Calu3 (cell line): ENCODE measurements around the gene GAS7. TPM values are rescaled to one million over a fixed set of nuclear protein-coding genes. Genes with fewer than 3 reads are reported as not detected.

Experiments used
- BruUV-seq: library from RNA; stranded (reverse); fragments of 400-500 nt; replicated peaks from 2 replicates; lab custom pipeline; 2021; lab: Mats Ljungman, UMichigan
- CTCF ChIA-PET: fragments of 300-600 bp; sonication (Branson Sonifier 250); formaldehyde crosslinking; loops from one replicate; lab custom pipeline; 2022; ENCODE audit warnings: antibody characterized with exemption; lab: Charles Lee
- DNase-seq: peaks from one replicate; pipeline ENCODE4 v3.0.0; 2022
- H3K27ac Mint-ChIP-seq: one replicate; pipeline ENCODE4 v1.8.0; 2022; ENCODE audit warnings: mixed read lengths; ENCODE audit not compliant: unreplicated experiment
- H3K27me3 Mint-ChIP-seq: one replicate; pipeline ENCODE4 v1.8.0; 2022; ENCODE audit warnings: mixed read lengths; ENCODE audit not compliant: unreplicated experiment
- H3K36me3 Mint-ChIP-seq: one replicate; pipeline ENCODE4 v1.8.0; 2022; ENCODE audit warnings: mild to moderate bottlenecking, moderate library complexity, mixed read lengths; ENCODE audit not compliant: insufficient read depth, unreplicated experiment
- H3K4me1 Mint-ChIP-seq: one replicate; pipeline ENCODE4 v1.8.0; 2022; ENCODE audit warnings: mild to moderate bottlenecking, low read depth, mixed read lengths; ENCODE audit not compliant: unreplicated experiment
- H3K4me3 Mint-ChIP-seq: one replicate; pipeline ENCODE4 v1.8.0; 2022; ENCODE audit warnings: mild to moderate bottlenecking, low read depth, moderate library complexity, mixed read lengths; ENCODE audit not compliant: unreplicated experiment
- H3K9me3 Mint-ChIP-seq: one replicate; pipeline ENCODE4 v1.8.0; 2022; ENCODE audit warnings: low read depth, mixed read lengths; ENCODE audit not compliant: unreplicated experiment
- CTCF ChIP-seq: fragments of 200-600 bp; IDR thresholded peaks from one replicate; pipeline ENCODE4 v1.8.0; 2022; ENCODE audit warnings: antibody characterized with exemption; ENCODE audit not compliant: unreplicated experiment
- intact Hi-C: fragments of 100-400 bp; cut with micrococcal nuclease; formaldehyde crosslinking; loops from one replicate; pipeline ENCODE4 v1.10.0; 2022; ENCODE audit not compliant: unreplicated experiment
- total RNA-seq: library from RNA; stranded (reverse); gene quantifications from 2 replicates; pipeline ENCODE4 v1.2.3, GENCODE V29; 2022

The GAS7 gene
- total RNA-seq, 1 experiment from 2014 or later: 0.42 TPM

GRCh38 chr17:10001306-10001873, 197.0 kb downstream of the GAS7 start:
- no TSS peak for BruUV-seq
- intact Hi-C loops: no loop called here
- Mint-ChIP-seq H3K36me3 (no peaks in the 10 kb centered on the region), H3K4me1 (no peaks in the 10 kb centered on the region), H3K4me3 (no peak overlapping the region), H3K27me3 (peaks cover 24% of the 10 kb centered on the region), H3K9me3 (peaks cover 3% of the 10 kb centered on the region), H3K27ac (no peak overlapping the region)
- CTCF ChIA-PET: no interaction called here
- no peak for DNase-seq
- no peak for TF ChIP-seq CTCF

- peaks cover 24% of the 10 kb centered on the region for H3K27me3 Mint-ChIP-seq
- H3K4me3 Mint-ChIP-seq: no peak overlapping the region
- no peak overlapping the region for H3K27ac Mint-ChIP-seq
- peaks cover 3% of the 10 kb centered on the region for H3K9me3 Mint-ChIP-seq
- no peak for TF ChIP-seq CTCF
- no peak for DNase-seq
- no peaks in the 10 kb centered on the region for H3K36me3 Mint-ChIP-seq
- no peaks in the 10 kb centered on the region for H3K4me1 Mint-ChIP-seq
- intact Hi-C loops: no loop called here
- BruUV-seq: no TSS peak
- CTCF ChIA-PET: no interaction called here
These were observed 198.3 kb downstream of the GAS7 start for GRCh38 chr17:9999919-10000695.

- intact Hi-C loops: no loop called here
- CTCF ChIA-PET: no interaction called here
- DNase-seq: no peak
- BruUV-seq: no TSS peak
- Mint-ChIP-seq H3K4me1 (no peaks in the 10 kb centered on the region), H3K36me3 (no peaks in the 10 kb centered on the region), H3K4me3 (no peak overlapping the region), H3K9me3 (peaks cover 3% of the 10 kb centered on the region), H3K27ac (no peak overlapping the region), H3K27me3 (peaks cover 24% of the 10 kb centered on the region)
- no peak for TF ChIP-seq CTCF
These were observed 200.3 kb downstream of the GAS7 start for GRCh38 chr17:9998060-9998459.

- DNase-seq: no peak
- intact Hi-C loops: no loop called here
- peaks cover 3% of the 10 kb centered on the region for H3K9me3 Mint-ChIP-seq
- BruUV-seq: no TSS peak
- H3K27ac Mint-ChIP-seq: no peak overlapping the region
- CTCF ChIA-PET: interaction anchor here (0.7 kb wide), 1 partner anchor 9 kb away, joined by 3 read pairs; no protein-coding TSS in a partner anchor
- no peak overlapping the region for H3K4me3 Mint-ChIP-seq
- no peaks in the 10 kb centered on the region for H3K4me1 Mint-ChIP-seq
- H3K36me3 Mint-ChIP-seq: no peaks in the 10 kb centered on the region
- no peak for TF ChIP-seq CTCF
- peaks cover 7% of the 10 kb centered on the region for H3K27me3 Mint-ChIP-seq
These were observed 203.6 kb downstream of the GAS7 start for GRCh38 chr17:9994761-9995160.
